ENCODE results near the gene ZIC2.
"Not testable (repeated sequence)": the region's sequence is repeated elsewhere in the genome, so short reads cannot be mapped to it uniquely, and the experiment has no call there.

Gene ZIC2

DNA sequence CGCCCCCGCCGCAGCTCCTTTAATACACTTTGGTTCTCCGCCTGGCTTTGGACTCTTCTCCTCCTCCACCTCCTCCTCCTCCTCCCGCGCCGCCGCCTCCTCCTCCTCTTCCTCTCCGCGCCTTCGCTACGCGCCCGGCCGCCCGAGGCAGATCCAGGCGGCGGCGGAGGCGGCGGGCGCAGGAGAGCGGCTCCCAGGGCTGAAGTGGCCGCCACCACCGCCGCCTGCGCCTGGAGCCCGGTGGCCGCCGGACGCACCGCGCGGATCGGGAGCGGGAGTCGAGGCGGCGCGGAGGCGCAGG lies at the start of gene ZIC2:
Gene ZIC2 (plus strand): TSS at position 50 of the 301 bp plus-strand sequence. CDS start 281 bp downstream, outside the sequence.
- peak; percentile 38 for DNase-seq

DNA sequence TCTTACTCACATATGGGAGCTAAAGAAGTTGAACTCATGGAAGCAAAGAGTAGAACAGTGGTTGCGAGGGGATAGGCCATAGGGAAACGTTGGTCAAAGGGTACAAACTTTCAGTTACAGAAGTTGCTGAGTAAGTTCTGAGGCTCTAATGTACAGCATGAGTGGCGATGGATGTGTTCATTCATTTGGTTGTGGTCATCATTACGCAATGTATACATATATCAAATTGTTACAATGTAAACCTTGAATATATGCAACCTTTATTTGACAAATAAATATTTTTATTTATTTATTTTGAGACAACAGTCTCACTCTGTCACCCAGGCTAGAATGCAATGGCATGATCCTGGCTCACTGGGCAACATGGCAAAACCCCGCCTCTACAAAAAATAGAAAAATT lies 48.7 kb upstream of the ZIC2 start:
- DNase-seq: no peak

DNA sequence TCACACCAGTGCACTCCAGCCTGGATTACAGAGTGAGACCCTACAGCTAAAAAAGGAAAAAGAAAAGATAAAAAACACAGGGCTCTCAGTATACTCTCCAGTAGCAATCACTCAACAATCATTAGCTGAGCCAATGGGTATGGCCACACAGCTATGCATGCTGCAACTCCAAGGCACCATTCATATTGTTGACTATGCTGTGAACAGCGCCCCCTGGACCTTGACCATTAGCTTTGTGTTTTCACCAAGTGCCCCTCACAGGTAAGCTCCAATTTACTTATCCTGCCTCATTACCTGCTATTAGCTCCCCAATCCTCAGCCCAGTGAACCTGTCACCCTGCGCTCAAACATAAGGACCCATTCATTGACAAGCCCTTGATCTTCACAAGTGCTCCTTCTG lies 45.8 kb upstream of the ZIC2 start:
- DNase-seq: no peak

DNA sequence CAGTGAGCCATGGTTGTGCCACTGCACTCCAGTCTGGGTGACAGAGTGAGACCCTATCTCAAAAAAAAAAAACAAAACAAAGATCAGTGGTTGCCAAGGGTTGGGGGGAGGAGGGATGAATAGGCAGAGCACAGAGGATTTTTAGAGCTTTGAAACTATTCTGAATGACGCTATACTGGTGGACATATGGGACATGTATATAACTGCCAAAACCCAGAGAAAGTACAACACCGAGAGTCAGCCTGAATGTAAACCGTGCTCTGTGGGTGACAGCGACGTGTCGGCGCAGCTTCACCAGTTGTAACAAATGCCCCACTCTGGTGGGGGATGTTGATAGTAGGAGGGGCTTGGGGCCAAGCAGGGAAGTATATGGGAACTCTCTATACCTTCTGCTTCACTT lies 42.9 kb upstream of the ZIC2 start:
- no peak for DNase-seq

DNA sequence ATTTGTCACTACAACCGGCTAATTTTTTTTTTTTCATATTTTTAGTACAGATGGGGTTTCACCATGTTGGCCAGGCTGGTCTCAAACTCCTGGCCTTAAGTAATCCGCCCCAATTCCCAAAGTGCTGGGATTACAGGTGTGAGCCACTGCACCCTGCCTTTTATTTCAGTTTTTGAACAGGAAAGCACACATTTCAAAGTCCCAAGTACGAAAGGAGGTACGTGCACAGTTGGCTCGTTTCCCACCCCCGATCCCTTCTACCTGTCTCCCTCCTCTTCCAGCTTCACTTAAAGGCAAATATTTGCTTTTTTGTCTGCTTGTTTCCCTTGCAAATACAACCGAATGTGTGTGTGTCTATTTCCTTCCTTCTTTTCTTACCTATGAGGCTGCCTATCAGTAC lies 40.5 kb upstream of the ZIC2 start:
- DNase-seq: no peak

DNA sequence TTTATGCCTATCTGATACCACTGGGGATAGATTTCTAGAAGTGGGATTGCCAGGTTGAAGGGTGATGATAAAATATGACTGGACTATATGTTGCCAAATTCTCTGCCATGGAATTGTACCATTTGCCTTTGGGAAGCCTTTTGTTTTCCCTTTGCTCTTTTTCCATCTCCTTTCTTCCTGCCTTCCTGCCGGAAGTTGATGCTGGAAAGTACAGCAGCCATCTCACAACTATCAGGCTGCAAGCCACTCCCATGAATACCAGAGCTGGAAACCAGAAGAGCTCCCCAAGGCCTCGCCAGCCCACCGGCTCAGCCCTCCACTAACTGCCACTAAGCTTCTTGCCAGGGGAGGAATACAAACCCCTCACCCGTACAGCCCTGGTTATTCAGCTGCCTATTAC lies 39.7 kb upstream of the ZIC2 start:
- DNase-seq: no peak

DNA sequence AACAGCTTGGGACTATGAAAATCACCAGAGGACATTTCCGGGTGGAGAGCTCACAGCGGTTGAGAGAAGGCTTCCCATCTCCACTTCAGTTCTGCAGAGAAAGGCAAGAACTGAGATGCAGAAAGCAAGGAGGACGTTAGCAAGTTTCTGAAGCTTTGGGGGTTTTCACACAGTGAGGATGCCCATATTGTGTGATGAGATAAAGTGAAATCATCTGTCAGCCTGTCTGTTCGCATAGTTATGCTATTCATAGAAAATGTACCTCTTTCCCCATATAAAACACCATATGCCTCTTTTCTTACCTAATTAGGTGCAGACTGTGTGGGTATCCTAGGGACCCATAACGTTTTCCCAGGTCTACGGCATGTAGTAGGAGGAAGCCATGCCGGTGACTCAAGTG lies 37.5 kb upstream of the ZIC2 start:
- DNase-seq: no peak

DNA sequence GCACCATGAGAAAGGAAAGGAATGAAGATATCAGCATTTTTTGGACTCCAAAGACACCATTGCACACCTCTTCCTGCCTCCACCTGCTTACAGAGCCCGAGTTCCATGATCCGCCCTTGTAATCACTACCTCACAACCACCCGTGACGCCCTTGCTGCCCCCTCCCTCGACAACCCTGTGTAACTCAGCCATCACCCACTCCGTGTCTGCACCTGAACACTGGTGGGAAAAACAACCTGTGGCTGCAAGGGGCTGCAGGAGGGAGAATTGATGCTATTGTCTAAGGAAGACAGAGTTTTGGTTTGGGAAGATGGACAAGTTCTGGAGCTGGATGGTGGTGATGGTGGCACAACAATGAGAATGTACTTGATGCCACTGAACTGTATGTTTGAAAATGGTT lies 37.0 kb upstream of the ZIC2 start:
- DNase-seq: no peak

DNA sequence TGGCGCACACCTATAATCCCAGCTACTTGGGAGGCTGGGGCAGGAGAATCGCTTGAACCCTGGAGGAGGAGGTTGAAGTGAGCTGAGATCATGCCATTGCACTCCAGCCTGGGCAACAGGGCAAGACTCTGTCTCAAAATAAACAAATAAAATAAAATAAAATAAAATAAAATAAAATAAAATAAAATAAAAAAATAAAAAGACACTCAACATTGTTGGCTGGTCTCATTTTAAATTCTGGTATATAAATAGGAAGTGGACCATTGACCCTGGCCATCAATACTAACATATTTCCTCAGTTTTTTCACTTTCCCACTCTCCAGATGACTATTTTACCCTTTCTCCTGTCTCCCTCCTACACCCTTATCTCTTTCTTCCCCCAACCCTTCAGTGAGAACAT lies 36.1 kb upstream of the ZIC2 start:
- not testable (repeated sequence) for DNase-seq

DNA sequence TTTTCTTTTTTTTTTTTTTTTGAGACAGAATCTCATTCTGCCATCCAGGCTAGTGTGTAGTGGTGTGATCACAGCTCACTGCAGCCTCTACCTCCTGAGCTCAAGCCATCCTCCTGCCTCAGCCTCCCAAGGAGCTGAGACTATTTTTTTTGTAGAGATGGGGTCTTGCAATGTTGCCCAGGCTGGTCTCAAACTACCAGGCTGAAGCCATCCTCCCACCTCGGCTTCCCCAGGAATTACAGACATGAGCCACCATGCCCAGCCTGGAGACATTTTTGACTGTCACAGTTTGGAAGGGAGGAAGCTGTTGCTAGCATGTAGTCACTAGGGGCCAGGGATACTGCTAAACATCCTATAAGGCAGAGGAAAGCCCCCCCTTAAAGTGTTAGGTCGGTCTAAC lies 33.9 kb upstream of the ZIC2 start:
- no peak for DNase-seq

DNA sequence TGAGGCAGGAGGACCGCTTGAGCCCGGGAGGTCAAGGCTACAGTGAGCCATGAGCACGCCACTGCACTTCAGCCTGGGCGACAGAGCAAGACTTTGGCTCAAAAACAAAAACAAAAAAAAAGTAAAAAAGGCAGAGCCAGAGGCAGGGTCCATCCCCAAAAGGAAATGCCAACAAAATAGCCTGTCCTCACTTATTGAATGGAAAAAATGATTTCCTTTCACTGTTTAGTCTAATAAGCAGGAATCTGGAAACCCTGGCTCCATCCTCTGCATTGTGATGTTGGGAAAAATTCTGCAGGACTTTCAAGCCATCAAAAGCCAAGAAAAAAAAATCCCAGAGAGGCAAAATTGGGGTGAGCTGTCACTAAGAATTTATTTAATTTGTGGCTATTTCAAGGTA lies 33.2 kb upstream of the ZIC2 start:
- DNase-seq: no peak

DNA sequence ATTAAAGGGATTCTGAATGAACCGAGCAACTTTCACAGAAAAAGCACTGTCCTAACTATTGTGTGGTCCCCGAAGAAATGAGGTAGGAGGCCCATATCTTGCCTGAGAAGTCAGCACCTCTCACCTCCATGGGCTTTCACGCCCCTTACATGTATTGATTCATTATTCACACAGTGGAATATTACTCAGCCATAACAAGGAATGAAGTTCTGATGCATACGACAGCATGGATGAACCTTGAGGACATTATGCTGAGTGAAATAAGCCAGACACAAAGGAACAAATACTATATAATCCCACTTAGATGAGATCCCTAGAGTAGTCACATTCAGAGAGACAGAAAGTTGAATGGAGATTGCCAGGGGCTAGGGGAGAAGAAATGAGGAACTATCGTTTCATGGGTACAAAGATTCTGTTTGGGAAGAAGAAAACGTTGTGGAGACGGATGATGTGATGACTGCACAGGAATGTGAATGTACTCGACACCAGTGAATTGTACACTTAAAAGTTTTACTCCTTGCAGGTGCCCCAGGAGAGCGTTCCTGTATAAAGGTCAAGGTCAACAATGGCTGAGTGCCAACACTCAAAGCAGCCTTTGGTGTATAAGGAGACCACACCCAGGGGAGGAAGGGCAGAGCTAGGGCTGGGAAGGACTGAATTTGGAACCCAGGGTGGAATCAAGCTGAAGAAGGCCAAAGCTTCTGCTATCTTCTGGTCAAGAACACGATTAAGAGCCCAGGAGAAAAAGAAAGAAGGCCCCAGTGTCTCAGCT lies 32.5 kb upstream of the ZIC2 start:
- DNase-seq: no peak

DNA sequence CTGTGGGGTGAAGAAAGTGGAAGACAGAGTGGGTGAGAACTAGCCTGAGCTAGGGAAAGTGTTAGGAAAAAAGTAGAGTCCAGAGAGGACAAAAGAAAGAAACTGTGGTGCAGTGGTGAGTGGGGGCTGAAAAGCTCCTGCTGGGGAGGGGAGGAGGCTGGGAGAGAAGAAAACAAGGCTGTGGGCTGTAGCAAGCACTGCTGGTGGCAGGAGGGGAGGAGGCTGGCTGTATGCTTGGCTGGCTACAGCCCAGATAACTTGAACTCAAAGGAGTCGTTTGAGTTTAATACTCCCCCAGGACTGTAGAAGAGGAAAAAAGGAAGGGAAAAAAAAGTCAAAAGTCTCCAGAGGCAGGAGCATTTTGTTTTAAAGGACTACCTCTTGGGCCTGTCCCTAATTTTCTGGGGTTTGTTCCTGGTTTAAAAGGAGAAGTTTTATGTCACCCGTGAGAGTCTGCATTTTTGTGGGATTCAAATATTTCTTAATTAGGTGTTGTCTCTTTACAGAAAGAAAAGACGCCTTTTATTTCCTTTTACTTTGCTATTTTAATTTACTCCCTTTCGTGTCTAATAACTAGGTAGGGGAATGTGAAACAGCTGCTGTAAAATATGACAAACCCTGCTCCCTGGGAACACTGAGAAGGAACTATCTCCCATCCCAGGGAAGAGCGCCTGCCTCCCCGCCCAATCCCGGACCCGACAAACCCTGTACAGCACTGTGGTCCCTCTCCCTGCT lies 31.7 kb upstream of the ZIC2 start:
- DNase-seq: no peak

DNA sequence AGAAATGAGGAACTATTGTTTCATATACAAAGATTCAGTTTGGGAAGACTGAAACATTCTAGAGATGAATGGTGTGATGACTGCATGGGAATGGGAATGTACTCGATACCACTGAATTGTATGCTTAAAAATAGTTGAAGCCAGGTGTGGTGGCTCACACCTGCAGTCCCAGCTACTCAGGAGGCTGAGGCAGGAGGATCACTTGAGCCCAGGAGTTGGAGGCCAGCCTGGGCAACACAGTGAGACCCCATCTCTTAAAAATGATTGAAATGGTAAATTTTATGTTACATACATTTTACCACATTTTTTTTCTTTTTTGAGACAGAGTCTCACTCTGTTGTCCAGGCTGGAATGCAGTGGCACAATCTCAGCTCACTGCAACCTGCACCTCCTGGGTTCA lies 29.9 kb upstream of the ZIC2 start:
- not testable (repeated sequence) for DNase-seq

DNA sequence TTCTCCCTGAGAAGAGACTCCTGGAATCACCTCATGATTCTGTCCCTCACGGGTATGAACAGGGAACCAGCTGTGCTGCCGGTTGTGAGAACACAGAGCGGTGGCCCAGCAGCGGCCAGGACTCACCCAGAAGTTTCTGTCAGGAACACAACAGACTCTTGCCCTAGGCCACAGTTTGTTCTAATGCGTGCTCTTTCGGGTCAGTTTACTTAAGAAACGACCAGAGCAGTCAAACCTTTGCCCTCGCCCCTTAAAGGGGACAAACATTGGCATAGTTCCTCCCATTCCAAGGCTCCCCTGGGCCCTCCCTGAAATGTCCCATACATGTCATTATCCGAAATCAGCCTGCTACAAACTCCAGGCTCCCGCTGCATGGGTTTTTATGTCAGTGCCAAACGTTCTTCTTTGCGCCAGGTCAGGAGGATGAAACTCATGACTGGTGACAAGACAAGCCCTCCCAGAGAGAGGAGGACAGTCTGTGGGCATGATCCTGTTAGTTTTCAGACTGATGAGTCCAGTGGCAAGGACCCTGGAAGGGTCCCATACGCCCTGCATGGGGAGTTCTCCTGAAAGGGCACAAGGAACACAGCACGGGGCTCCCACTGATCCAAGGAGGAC lies 28.3 kb upstream of the ZIC2 start:
- DNase-seq: no peak

DNA sequence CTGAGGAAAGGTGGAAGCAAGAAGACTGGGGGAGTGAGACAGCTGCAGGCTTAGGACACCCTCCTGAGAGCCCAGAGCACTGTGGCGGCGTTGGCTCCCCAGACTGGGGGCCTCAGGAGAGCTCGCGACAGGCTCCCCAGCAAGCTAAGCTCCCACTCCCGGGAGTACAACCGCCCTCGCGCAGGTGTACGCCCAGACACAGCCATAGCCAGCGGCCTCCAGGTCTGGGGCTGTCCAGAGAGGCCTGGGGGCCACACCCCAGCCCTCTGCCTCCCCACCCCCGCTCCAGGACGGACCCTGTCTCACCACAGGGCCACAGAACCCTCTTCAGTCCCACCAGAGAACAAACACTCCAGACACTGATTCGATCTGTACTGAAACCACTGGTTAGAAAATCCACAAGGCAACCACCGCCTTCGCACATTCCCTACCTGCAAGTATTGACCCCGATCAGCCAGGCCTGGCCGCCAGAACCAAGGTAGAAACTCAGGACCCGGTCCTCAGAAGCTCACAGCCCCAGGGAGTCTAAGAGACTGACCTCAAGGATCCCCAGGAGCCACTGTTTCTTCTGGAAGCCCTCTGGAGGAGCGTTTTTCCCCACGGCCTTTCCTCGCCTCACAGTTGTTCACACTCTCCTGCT lies 26.4 kb upstream of the ZIC2 start:
- no peak for DNase-seq

DNA sequence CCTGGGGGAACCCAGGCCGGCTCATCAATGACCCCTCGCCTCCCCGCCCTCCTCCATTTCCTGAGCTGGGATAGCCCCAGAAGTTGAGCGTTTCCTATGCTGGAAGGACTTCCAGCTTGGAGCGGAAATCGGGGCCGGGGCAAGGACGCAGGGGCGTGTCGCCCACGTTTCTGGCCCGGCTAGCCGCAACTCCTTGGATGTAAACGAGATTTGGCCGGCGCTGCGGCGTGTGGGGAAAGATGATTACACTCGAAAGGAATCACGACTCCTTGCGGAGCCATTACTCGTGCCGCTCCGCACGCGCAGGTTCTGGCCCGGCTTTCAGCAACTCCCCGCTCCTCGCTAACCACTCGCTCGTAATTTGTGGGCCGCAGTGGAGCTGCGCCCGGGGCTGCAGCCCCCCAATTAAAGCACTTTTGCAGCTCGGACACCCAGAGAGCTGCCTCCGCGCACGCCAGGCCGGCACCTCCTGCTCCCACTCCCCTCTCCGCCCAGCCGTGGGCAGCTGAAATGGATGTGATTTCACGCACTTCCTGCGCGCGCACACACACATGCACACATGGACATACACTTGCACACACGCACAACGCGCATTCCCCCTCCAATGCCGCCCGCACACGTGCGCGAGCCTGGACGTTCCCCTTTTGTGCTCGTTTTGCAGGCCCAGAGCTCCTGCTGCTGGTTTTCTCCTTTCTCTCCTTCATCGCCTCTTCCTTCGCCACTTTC lies 25.7 kb upstream of the ZIC2 start:
- DNase-seq: no peak

DNA sequence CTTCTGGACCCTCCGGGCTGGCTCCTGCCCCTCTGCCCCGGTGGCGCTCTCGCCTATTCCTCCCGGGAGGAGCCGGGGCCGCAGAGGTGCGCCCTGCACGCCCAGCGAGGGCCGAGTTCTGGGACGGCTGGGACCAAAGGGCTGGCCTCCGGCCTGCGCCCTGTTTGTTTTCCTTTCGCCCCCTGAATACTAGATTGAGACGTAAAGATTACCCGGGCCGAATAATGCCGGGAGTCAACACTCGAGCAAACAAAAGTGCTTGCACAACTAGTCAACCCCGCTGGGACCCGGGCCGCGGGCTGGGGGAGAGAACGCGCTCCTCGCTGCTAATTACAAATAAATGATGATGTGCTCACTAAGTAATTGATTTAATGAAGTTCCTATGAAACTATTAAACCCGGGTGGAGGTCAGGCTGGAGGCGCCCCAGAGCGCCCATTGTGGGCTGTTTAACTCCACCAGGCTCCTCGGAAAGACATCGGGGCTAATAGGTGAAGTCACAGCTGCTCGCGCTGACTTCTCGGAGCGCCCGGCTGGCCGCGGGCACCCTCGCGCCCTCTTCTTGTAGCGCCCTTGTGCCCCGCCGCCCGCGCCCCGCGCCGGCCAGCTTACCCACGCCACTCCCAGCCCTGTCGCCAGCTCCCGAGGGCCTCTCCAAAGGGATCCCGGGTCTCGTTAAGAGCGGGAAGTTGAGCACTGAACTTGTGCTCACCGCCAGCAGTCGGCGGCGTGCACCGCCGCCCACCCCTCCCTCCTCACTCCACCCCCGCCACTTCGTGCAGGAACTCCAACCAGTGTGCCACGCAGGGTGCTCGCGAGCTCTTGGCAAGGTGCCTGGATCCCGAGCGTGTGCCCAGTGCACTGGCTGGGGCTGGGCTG lies 24.9 kb upstream of the ZIC2 start:
- no peak for DNase-seq

DNA sequence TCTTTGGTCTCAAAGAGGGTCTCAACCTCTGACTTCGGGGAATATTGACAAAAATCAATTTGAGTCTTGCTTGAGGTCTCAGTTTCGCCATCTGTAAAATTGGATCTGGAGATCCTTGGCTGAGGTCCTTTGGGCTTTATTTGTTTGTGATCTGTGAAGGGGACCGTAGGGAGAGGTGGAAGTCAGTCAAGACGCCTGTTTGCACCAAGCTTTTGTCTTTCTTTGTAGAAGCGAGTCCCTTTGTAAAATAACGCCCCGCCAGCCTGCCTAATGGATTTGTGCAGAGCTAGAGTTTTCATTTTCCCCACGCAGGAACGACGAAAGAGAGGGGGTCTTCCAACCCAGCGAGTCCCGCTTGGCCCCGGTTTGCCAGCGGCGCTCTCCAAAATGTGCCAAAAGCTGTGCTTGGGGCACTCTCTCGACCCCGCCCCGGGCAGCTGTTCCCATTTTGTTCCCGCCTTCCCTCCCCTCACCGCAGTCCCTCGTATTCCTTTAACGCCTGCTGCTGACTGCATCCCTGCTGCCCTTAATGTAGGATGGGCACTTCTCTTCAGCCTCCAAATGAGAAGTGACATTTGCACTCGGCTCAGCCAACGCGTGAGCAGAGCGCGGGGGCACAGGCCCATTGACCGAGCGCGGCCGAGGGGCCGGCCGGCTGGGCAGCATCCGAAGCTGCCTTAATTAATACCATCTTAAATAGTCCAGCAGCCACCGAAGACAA lies 23.0 kb upstream of the ZIC2 start:
- DNase-seq: no peak

DNA sequence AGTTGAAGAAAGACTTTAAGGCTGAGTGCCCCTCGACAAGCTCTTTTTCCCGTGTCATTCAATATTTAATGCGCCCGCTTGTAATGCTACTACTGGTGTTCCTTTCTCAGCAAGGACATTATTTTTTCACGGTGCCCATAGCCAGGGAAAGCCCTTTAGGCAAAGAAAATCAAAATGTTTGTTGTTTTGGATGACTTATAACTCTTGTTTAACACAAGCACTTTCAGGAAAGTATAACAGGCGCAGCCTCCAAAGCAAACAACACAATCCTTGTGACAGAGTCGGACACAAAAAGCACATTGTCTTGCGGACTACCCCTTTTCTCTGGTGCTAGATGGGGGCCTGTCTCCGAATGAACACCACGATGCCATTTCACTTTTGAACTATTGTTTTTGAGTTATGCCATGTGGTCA lies 22.5 kb upstream of the ZIC2 start:
- DNase-seq: no peak

DNA sequence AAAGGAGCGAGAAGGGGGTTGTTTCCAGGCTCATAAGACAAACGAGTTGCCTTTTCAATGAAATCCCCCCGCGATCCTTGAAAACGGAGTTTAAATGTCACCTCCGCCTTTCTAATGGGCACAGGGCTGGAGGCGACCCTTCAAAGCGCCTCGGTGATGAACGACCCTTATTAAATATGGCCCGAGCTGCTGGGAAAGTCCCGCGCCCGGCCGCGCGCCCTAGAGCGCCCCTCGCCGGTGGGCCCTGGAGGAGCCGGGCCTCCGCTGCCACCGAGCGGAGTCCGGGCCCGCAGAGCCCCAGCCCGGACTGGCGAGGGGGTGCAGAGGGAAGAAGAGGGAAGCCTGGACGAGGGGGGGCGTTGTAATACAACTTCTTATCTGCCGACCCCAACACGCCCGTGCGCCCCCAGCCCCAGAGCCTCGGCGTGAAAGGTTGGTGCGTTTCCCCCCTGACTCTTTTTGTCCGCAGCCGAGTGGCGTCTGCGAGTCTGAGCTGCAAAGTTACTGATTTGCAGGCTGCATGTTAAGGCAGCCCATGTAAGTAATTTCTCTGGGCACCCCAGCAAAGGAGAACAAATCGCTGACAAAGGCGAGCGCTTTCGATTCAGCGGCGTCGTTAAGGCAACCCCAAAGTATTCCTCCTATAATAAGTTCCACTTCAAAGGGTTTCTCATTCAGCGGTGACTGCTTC lies 21.9 kb upstream of the ZIC2 start:
- DNase-seq: no peak

Data from NCI-H1105 treated with DMSO at 0.1 percent for 48 hours (cell line).